ENCODE measurements around the gene TXNDC16.

GRCh38 chr14:52589646-52590045, 37.3 kb upstream of the TXNDC16 start:
- TF ChIP-seq CTCF (IDR thresholded peaks at IDR 0.05 in 4 of 5, conservative IDR thresholded peaks at IDR 0.05 in 1 of 5) (no peak), POLR2A (IDR thresholded peaks at IDR 0.05) (no peak)
